Central memory CD8-positive, alpha-beta T cell (primary cell): ENCODE results near the gene MTAP.
"Not testable (repeated sequence)": the region's sequence is repeated elsewhere in the genome, so short reads cannot be mapped to it uniquely, and the experiment has no call there.

Source experiments
- ATAC-seq: fragments of 150-1000 bp; cut with Tn5 transposase; replicated peaks from 2 replicates; pipeline ENCODE4 v1.10.0; 2022; ENCODE audit warnings: mild to moderate bottlenecking, moderate FRiP score, moderate number of reproducible peaks; ENCODE audit not compliant: poor library complexity, severe bottlenecking; ENCODE audit errors: extremely low read depth
- DNase-seq, 2 donors: peaks; one replicate each; pipeline ENCODE4 v3.0.0; 2021; ENCODE audit warnings: low spot score in 2 of 2
- H3K27ac Mint-ChIP-seq: one replicate; pipeline ENCODE4 v1.8.0; 2022; ENCODE audit warnings: low read depth, mild to moderate bottlenecking, moderate library complexity, mixed read lengths
- H3K27me3 Mint-ChIP-seq: one replicate; pipeline ENCODE4 v1.8.0; 2022; ENCODE audit warnings: mixed read lengths
- H3K36me3 Mint-ChIP-seq: one replicate; pipeline ENCODE4 v1.8.0; 2022; ENCODE audit warnings: mild to moderate bottlenecking, moderate library complexity, mixed read lengths; ENCODE audit not compliant: insufficient read depth
- H3K4me1 Mint-ChIP-seq: one replicate; pipeline ENCODE4 v1.8.0; 2022; ENCODE audit warnings: mixed read lengths
- H3K4me3 Mint-ChIP-seq: one replicate; pipeline ENCODE4 v1.8.0; 2022; ENCODE audit warnings: mild to moderate bottlenecking, moderate library complexity, mixed read lengths
- H3K9me3 Mint-ChIP-seq: one replicate; pipeline ENCODE4 v1.8.0; 2022; ENCODE audit warnings: mixed read lengths

The MTAP gene

GRCh38 chr9:21959268-21959667 is 156.8 kb downstream of the MTAP start:
- not testable (repeated sequence) for ATAC-seq, H3K9me3 Mint-ChIP-seq, H3K36me3 Mint-ChIP-seq, H3K4me1 Mint-ChIP-seq, DNase-seq, H3K4me3 Mint-ChIP-seq, H3K27ac Mint-ChIP-seq
- H3K27me3 Mint-ChIP-seq, result peaks cover 53% of the 10 kb centered on the region

DNA sequence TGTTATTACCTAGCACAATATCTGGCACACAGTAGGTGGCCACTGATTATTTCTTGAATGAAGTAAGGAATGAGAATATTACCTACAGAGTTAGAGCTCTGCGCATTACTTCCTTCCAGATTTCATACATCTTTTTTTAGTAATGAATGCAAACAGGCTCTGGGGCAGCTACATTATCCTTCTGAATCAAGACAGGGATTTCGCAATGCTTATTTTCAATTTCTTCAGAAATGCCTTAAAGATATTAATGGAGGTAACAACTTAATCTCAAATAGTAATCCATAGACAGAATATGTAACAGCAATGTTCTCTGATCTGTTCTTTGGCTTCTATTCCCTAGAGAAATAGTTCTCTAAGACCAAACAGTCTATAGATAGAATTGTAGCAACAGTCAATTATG is 159.1 kb downstream of the MTAP start:
- no peak overlapping the region for H3K27ac Mint-ChIP-seq

GRCh38 chr9:21964925-21965385 is 162.5 kb downstream of the MTAP start:
- DNase-seq, result peak in 1 of 2 donors; percentile 36
- Mint-ChIP-seq H3K27me3 (peaks cover 100% of the 10 kb centered on the region), H3K27ac (no peak overlapping the region)

More for the DNA sequence above, 159.1 kb downstream of the MTAP start:
- Mint-ChIP-seq H3K36me3 (peaks cover 16% of the 10 kb centered on the region), H3K4me1 (peaks cover 10% of the 10 kb centered on the region), H3K27me3 (peaks cover 72% of the 10 kb centered on the region), H3K4me3 (no peak overlapping the region), H3K9me3 (no peaks in the 10 kb centered on the region)
- ATAC-seq (no peak), DNase-seq (no peak)

DNA sequence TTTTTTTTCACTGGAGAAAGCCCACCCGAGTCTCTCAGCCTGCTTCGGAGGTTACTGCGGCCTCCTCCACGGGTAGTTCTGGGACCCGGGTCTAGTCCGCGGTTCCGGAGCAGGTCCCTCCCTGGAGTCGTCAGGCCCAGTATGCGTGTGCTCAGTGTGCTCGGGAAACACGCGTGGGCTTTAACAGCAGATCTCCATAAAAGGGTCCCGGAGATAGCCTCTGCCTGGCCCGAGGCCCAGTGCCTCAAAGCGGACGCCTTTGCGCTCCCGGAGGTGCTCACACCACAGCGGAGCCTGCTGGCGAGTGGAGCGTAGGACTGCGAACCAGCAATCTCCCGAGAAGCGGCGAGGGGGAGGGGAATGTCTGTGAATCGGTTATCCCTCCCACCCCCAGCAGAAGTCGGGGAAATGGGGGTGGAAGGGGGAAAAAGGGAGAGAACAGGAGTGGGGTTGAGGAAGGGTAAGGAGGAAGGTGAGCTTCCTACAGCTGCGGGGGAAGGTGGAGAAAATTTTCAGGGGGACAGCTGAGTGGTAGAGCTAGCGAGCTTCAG is 163.0 kb downstream of the MTAP start:
- Mint-ChIP-seq H3K27ac (no peak overlapping the region), H3K9me3 (peaks cover 12% of the 10 kb centered on the region), H3K4me1 (peaks cover 16% of the 10 kb centered on the region), H3K36me3 (peaks cover 32% of the 10 kb centered on the region), H3K27me3 (peaks cover 100% of the 10 kb centered on the region), H3K4me3 (peak overlapping the region; percentile 69)
- DNase-seq (no peak), ATAC-seq (peak; percentile 60)

More at GRCh38 chr9:21964925-21965385, 162.5 kb downstream of the MTAP start:
- Mint-ChIP-seq H3K4me3 (peak overlapping the region; percentile 69), H3K9me3 (peaks cover 9% of the 10 kb centered on the region), H3K4me1 (peaks cover 16% of the 10 kb centered on the region), H3K36me3 (peaks cover 32% of the 10 kb centered on the region)
- ATAC-seq, result peak; percentile 72

- Mint-ChIP-seq H3K9me3 (peaks cover 12% of the 10 kb centered on the region), H3K27ac (no peak overlapping the region), H3K4me3 (peak overlapping the region; percentile 69)
Measured at GRCh38 chr9:21966140-21966851, 163.9 kb downstream of the MTAP start.

DNA sequence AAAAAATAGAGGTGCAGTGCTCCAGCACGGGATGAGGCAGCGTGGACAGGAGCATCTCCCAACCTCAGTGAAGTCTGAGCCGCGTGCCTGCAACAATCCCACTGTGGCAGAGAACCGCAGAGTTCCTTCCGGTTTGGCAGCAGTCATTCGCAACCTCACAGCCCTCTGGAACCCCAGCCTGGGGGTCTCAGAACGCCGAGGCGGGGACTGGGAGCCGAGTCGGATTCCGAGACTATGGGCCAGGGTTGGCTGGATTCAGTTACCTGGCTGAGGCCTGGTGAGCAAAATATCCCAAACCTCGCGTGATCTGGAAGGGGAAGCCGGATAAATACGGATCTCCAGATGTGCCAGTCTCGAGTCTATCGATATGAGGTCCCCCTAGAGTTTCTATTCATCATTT is 164.7 kb downstream of the MTAP start:
- Mint-ChIP-seq H3K4me3 (no peak overlapping the region), H3K27me3 (peaks cover 100% of the 10 kb centered on the region), H3K9me3 (peaks cover 12% of the 10 kb centered on the region), H3K36me3 (peaks cover 34% of the 10 kb centered on the region), H3K4me1 (peaks cover 16% of the 10 kb centered on the region), H3K27ac (no peak overlapping the region)
- no peak for DNase-seq
- ATAC-seq, result no peak

More at GRCh38 chr9:21966140-21966851, 163.9 kb downstream of the MTAP start:
- ATAC-seq, result no peak
- Mint-ChIP-seq H3K4me1 (peaks cover 16% of the 10 kb centered on the region), H3K36me3 (peaks cover 32% of the 10 kb centered on the region), H3K27me3 (peaks cover 100% of the 10 kb centered on the region)
- DNase-seq, result no peak

- ATAC-seq, result no peak
- Mint-ChIP-seq H3K27me3 (peaks cover 100% of the 10 kb centered on the region), H3K4me3 (no peak overlapping the region), H3K9me3 (peaks cover 12% of the 10 kb centered on the region), H3K4me1 (peaks cover 16% of the 10 kb centered on the region), H3K27ac (no peak overlapping the region), H3K36me3 (peaks cover 35% of the 10 kb centered on the region)
- no peak for DNase-seq
Measured at GRCh38 chr9:21967702-21968101, 165.3 kb downstream of the MTAP start.

- peaks cover 100% of the 10 kb centered on the region for H3K27me3 Mint-ChIP-seq
- H3K4me1 Mint-ChIP-seq, result peaks cover 16% of the 10 kb centered on the region
- no peak overlapping the region for H3K4me3 Mint-ChIP-seq
- H3K36me3 Mint-ChIP-seq, result peaks cover 35% of the 10 kb centered on the region
- no peak for DNase-seq
- H3K27ac Mint-ChIP-seq, result peak overlapping the region; percentile 3
- ATAC-seq, result no peak
- peaks cover 12% of the 10 kb centered on the region for H3K9me3 Mint-ChIP-seq
Measured at GRCh38 chr9:21968331-21969010, 166.0 kb downstream of the MTAP start.

GRCh38 chr9:21969011-21969940 is 166.8 kb downstream of the MTAP start:
- Mint-ChIP-seq H3K9me3 (peaks cover 12% of the 10 kb centered on the region), H3K4me3 (no peak overlapping the region), H3K4me1 (peaks cover 19% of the 10 kb centered on the region), H3K36me3 (peaks cover 34% of the 10 kb centered on the region), H3K27me3 (peaks cover 100% of the 10 kb centered on the region), H3K27ac (peak overlapping the region; percentile 3)
- no peak for ATAC-seq
- no peak for DNase-seq

GRCh38 chr9:21969951-21970799 is 167.7 kb downstream of the MTAP start:
- H3K4me3 Mint-ChIP-seq, result no peak overlapping the region
- H3K4me1 Mint-ChIP-seq, result peaks cover 26% of the 10 kb centered on the region
- H3K36me3 Mint-ChIP-seq, result peaks cover 34% of the 10 kb centered on the region
- no peak for DNase-seq
- H3K27ac Mint-ChIP-seq, result no peak overlapping the region
- peaks cover 100% of the 10 kb centered on the region for H3K27me3 Mint-ChIP-seq
- peaks cover 12% of the 10 kb centered on the region for H3K9me3 Mint-ChIP-seq
- ATAC-seq, result no peak

GRCh38 chr9:21970800-21971640 is 168.6 kb downstream of the MTAP start:
- H3K27ac Mint-ChIP-seq, result no peak overlapping the region

More at GRCh38 chr9:21970800-21971640, 168.6 kb downstream of the MTAP start:
- H3K4me3 Mint-ChIP-seq, result no peak overlapping the region
- peaks cover 12% of the 10 kb centered on the region for H3K9me3 Mint-ChIP-seq
- peaks cover 24% of the 10 kb centered on the region for H3K4me1 Mint-ChIP-seq
- H3K27me3 Mint-ChIP-seq, result peaks cover 100% of the 10 kb centered on the region
- ATAC-seq (no peak), DNase-seq (no peak)
- H3K36me3 Mint-ChIP-seq, result peaks cover 30% of the 10 kb centered on the region
